Limb (tissue), 2 donors: ENCODE data around the gene PTPN11.
"Not testable (repeated sequence)": the region's sequence is repeated elsewhere in the genome, so short reads cannot be mapped to it uniquely, and the experiment has no call there.

Experiments
- DNase-seq, 2 donors: peaks; one replicate each; pipeline ENCODE4 v3.0.0-alpha.2; 2016; ENCODE audit errors: extremely low spot score in 2 of 2

Gene PTPN11

DNA sequence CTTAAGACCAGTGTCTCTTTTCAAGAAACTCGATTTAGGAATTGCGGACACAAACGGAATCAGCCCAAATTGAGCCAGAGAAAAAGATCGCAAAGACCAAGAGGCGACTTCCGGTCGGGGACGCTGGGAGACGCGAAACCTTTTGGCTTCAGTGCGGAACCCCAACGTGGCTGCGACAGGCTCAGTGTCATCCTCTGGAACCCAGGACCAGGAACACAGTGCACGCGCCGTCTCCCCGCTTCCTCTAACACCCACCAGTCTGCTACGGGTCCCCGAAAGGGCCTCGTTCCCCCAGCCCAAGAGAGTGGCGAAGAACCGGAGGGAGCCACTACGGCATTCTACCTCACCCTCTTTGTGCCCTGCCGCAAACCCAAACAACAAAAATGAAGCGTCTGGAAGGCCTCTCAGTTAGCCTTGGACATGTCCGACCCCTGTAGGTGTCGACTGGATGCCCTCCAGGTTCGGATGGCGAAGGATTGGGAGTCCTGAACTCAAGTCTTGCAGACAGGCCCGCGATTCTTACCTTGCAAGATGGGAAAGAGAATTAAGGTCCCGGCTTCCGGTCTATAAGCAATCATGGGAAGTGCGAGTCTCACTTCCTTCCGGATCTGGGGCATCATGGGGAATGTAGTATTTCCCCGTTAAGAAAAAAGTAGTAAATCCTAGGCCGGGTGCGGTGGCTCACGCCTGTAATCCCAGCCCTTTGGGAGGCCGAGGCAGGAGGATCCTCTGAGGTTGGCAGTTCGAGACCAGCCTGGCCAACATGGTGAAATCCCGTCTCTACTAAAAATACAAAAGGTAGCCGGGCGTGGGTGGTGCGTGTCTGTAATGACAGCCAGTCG, 9.5 kb upstream of the PTPN11 start, which contains the start of gene RPL6:
TSS of gene RPL6 (minus strand) at position 542 of the 842 bp plus-strand sequence. CDS start 949 bp downstream, outside the sequence.
- DNase-seq: peak; percentile 86 to 93

- DNase-seq: no peak
Observed at GRCh38 chr12:112409906-112410244, 8.9 kb upstream of the PTPN11 start.

- no peak for DNase-seq
Observed at GRCh38 chr12:112413855-112414625, 4.7 kb upstream of the PTPN11 start.

GRCh38 chr12:112415457-112415856, 3.3 kb upstream of the PTPN11 start:
- DNase-seq: not testable (repeated sequence)

DNA sequence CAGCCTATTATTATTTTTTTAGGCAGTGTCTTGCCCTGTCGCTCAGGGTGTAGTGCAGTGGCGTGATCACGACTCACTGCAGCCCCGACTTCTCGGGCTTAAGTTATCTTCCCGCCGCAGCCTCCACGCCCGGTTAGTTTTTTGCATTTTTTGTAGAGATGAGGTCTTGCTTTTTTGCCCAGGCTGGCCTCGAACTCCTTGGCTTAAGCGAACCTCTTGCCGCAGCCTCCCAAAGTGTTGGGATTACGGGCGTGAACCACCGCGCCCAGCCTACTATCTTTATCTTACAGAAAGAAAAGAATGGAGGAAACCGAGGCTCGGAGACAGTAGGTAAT, 507 bp upstream of the PTPN11 start:
- DNase-seq: no peak

- peak; percentile 18 to 74 for DNase-seq
Observed at GRCh38 chr12:112419297-112420133, 768 bp downstream of the PTPN11 start.

- no peak for DNase-seq
Observed at GRCh38 chr12:112420740-112421139, 2.0 kb downstream of the PTPN11 start.

DNA sequence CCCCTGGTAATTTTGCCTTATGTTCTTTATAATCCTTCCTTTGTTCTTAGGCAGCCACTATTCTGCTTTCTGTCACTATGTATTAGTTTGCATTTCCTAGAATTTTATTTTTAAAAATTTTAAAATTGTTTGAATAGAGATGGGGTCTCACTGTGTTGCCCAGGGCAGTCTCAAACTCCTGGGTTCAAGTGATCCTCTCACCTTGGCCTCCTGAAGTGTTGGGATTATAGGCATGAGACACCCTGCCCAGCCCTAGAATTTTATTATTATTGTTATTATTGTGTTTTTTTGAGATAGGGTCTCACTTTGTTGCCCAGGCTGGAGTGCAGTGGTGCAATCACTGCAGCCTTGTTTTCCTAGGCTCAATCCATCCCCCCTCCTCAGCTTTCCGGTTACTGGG, 2.6 kb downstream of the PTPN11 start:
- no peak for DNase-seq

DNA sequence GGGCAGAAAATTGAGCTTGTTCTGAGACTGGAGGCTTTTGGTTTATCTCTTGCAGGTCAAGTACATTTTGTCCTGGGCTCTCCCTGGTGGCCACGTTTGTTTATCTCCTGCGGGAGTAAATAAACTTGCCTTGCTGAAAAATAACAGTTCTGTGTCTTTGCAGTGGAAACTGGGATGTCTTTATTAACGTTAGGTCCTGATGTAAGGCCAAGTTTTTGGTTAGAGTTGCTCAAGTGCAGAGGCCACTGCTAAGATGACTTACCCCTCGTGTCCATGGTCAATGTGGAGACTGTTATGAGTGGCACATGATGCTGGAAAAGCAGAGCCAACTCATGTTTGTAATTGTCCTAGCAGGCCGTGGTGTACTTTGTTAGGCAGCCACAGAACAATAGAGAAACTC, 3.8 kb downstream of the PTPN11 start:
- DNase-seq: no peak

DNA sequence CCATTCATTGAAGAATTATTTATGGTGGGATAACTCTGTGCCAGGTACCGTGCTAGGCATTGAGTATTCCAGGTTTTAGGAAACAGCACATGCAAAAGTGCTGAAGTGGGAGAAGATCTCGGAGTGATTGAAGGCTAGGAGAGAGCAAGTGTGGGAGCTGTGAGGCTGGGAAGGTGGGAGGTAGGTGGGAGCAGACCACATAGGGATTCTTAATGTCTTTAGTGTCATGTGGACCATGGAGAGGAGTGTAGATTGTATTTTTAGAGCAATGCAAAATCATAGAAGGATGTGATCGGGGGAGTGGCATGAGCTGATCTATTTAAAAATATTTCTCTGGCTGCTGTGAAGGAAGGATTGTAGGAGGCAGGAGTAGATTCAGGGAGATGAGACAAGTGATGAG, 5.4 kb downstream of the PTPN11 start:
- DNase-seq: no peak

DNA sequence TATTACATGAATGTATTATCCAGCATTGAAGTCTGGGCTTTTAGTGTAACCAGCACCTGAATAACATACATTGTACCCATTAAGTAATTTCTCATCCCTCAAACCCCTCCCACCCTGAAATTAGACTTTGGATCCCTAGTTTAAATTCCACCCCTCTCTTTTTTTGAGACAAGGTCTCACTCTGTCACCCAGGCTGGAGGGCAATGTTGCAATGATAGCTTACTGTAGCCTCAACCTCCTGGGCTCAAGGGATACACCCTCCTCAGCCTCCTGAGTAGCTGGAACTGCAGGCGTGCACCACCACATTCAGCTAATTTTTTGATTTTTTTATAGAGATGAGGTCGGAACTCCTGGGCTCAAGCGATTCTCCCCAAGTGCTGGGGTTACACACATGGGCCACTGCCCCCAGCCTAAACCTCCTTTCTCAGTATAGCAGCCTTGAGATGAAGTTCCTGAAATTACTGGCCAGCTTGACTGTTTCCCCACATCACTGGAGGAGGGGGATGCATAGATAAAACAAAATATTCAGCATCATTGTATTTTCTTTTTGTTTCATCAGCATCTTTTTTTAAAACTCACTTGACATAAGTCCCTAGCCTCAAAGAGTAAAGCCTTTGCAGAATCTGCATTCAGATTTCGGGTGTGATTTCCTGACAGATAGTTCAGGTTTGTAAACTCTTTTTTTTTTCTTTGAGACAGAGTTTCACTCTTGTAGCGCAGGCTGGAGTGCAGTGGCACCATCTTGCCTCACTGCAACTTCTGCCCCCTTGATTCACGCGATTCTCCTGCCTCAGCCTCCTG, 7.0 kb downstream of the PTPN11 start:
- DNase-seq: no peak

DNA sequence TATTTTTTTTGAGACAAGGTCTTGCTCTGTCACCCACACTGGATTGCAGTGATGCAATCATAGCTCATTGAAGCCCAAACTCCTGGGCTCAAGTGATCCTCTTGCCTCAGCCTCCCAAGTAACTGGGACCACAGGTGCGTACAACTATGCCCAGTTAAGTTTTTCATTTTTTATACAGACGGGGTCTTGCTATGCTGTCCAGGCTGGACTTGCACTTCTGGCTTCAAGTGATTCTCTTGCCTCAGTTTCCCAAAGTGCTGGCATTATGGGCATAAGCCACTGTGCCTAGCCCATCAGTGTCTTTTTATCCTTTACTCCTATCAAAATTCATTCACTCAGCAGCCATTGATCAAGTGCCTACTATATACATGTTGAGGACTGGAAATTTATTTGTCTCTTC, 9.0 kb downstream of the PTPN11 start:
- DNase-seq: no peak

DNA sequence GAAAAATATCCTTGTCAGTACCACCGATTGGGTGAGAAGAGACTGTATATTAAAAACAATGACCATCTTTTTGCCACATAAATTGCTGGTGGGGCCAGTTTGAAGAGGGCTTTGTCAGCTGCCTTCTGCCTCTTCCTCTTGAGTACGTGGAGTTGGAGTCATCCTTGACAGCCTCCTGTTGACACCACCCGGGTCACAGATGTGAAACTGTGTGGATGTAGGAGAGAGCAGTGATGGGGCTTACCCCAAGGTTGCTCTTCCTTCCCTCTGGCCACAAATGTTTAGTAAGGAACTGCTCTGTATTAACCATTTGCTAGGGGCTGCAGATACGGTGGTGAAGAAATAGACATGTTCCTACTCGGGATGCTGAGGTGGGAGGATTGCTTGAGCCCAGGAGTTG, 12.2 kb downstream of the PTPN11 start:
- DNase-seq: no peak

- DNase-seq: no peak
Observed at GRCh38 chr12:112431965-112432364, 13.2 kb downstream of the PTPN11 start.

- no peak for DNase-seq
Observed at GRCh38 chr12:112433551-112433950, 14.8 kb downstream of the PTPN11 start.

DNA sequence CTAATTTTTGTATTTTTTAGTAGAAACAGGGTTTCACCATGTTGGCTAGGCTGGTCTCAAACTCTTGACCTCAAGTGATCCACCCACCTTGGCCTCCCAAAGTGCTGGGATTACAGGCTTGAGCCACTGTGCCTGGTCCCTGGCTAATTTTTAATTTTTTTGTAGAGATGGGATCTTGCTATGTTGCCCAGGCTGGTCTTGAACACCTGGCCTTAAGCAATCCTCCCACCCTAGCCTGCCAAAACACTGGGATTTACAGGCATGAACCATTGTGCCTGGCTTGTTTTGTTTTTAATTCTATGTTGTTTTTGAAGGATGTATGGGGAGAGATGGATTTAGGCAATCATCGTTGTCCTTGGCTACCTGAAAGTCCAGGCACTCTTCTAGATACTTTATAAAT, 19.9 kb downstream of the PTPN11 start:
- not testable (repeated sequence) for DNase-seq

DNA sequence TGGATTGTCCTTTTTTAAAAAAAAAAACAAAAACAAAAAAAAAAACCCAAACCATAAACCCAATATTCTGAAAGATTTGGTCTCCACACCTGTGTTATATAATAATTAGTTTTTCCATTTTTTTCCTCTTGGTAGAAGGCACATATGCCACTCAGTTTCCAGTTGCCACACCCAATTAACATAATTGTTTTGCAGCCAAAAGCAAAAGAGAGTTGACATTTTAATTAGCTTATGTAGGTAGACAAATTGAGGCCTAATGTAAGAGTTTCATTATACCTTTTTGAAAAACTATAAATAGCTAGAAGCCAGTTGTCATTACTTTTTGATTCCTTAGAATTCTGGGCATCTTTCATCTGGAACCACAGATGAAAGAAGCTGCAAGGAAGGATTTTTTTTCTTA, 21.0 kb downstream of the PTPN11 start:
- no peak for DNase-seq

GRCh38 chr12:112440653-112441052, 21.9 kb downstream of the PTPN11 start:
- not testable (repeated sequence) for DNase-seq

DNA sequence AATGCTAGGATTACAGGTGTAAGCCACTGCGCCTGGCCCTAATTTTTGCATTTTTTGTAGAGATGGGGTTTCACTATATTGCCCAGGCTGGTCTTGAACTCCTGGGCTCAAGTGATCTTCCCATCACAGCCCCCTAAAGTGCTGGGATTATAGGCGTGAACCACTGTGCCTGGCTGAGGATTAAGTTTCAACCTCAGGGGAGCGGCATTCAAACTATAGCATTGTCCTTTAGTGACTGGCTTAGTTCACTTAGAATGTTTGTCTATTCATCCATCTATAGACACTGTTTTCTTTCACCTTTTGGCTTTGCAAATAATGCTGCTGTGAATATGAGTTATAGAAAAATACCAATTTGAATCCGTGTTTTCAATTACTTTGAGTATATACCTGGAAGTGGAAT, 25.2 kb downstream of the PTPN11 start:
- DNase-seq: no peak

GRCh38 chr12:112446008-112446725, 27.4 kb downstream of the PTPN11 start:
- no peak for DNase-seq
